Endometrium (tissue), 2 donors: ENCODE measurements around the gene PNN.
"Not testable (repeated sequence)": the region's sequence is repeated elsewhere in the genome, so short reads cannot be mapped to it uniquely, and the experiment has no call there.

Experiments
- FAIRE-seq: peaks from 2 replicates; lab custom pipeline; 2012; peaks lifted over from hg19 to GRCh38; lab: Jason Lieb, UNC
- donor health status: control.
- donor health status: control.

The PNN gene

GRCh38 chr14:39174560-39175444 lies at the start of gene PNN:
PNN (plus strand) TSS chr14:39175254; CDS start chr14:39175280, 26 bp downstream.
- FAIRE-seq, result peak; percentile 96

GRCh38 chr14:39137835-39138234 lies 37.2 kb upstream of the PNN start:
- not testable (repeated sequence) for FAIRE-seq

GRCh38 chr14:39138440-39138839 lies 36.6 kb upstream of the PNN start:
- no peak for FAIRE-seq

GRCh38 chr14:39140170-39140569 lies 34.9 kb upstream of the PNN start:
- FAIRE-seq, result no peak

- FAIRE-seq, result not testable (repeated sequence)
Observed at GRCh38 chr14:39141623-39142022, 33.4 kb upstream of the PNN start.

- not testable (repeated sequence) for FAIRE-seq
Observed at GRCh38 chr14:39143226-39143625, 31.8 kb upstream of the PNN start.

- no peak for FAIRE-seq
Observed at GRCh38 chr14:39145266-39145966, 29.6 kb upstream of the PNN start.

GRCh38 chr14:39154594-39155189 lies 20.4 kb upstream of the PNN start:
- no peak for FAIRE-seq

- no peak for FAIRE-seq
Observed at GRCh38 chr14:39157491-39157890, 17.6 kb upstream of the PNN start.

- no peak for FAIRE-seq
Observed at GRCh38 chr14:39158222-39158858, 16.7 kb upstream of the PNN start.

- no peak for FAIRE-seq
Observed at GRCh38 chr14:39160494-39160893, 14.6 kb upstream of the PNN start.

GRCh38 chr14:39167797-39168320 lies 7.2 kb upstream of the PNN start:
- not testable (repeated sequence) for FAIRE-seq

GRCh38 chr14:39168591-39168990 lies 6.5 kb upstream of the PNN start:
- FAIRE-seq, result no peak

- FAIRE-seq, result no peak
Observed at GRCh38 chr14:39169541-39169900, 5.5 kb upstream of the PNN start.

- no peak for FAIRE-seq
Observed at GRCh38 chr14:39173198-39173597, 1.9 kb upstream of the PNN start.

- FAIRE-seq, result no peak
Observed at GRCh38 chr14:39175445-39176262, 600 bp downstream of the PNN start.

- no peak for FAIRE-seq
Observed at GRCh38 chr14:39176263-39177167, 1.5 kb downstream of the PNN start.

GRCh38 chr14:39177168-39177545 lies 2.1 kb downstream of the PNN start:
- FAIRE-seq, result no peak

- FAIRE-seq, result no peak
Observed at GRCh38 chr14:39179042-39179441, 4.0 kb downstream of the PNN start.

- no peak for FAIRE-seq
Observed at GRCh38 chr14:39180553-39180952, 5.5 kb downstream of the PNN start.
